GM21423 (cell line): ENCODE results near the gene CD44.

Experiments used
- ATAC-seq: cut with Tn5 transposase; IDR thresholded peaks from one replicate; pipeline ENCODE4 v1.9.1; 2021; ENCODE audit warnings: mild to moderate bottlenecking, moderate library complexity; ENCODE audit not compliant: unreplicated experiment

CD44 gene

GRCh38 chr11:35136311-35136710, 2.7 kb upstream of the CD44 start:
- no peak for ATAC-seq

- no peak for ATAC-seq
Measured at GRCh38 chr11:35138058-35138457, 913 bp upstream of the CD44 start.

DNA sequence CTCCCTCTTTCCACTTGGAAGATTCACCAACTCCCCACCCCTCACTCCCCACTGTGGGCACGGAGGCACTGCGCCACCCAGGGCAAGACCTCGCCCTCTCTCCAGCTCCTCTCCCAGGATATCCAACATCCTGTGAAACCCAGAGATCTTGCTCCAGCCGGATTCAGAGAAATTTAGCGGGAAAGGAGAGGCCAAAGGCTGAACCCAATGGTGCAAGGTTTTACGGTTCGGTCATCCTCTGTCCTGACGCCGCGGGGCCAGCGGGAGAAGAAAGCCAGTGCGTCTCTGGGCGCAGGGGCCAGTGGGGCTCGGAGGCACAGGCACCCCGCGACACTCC, 397 bp upstream of the CD44 start:
- no peak for ATAC-seq

- no peak for ATAC-seq
Measured at GRCh38 chr11:35139722-35140282, 831 bp downstream of the CD44 start.

DNA sequence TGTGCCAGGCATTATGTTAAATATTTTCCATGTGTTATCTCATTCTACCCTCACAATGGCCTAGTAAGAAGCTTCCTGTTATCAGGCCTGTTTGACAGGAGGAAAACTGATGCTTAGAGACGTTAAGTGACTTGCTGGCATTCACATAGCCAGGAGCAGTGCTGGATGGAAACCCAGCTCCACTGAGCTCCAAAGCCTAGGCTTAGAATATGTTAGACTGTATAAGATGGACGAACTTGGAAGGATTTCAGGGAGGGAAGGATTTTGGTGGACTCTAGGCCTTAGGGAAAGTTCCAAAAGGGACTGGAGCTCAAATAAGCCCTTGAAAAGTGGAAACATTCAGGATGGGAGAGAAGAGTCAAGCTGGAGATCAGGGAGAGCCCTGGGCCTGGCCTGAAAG, 2.1 kb downstream of the CD44 start:
- no peak for ATAC-seq

GRCh38 chr11:35141571-35141971, 2.6 kb downstream of the CD44 start:
- ATAC-seq: no peak

DNA sequence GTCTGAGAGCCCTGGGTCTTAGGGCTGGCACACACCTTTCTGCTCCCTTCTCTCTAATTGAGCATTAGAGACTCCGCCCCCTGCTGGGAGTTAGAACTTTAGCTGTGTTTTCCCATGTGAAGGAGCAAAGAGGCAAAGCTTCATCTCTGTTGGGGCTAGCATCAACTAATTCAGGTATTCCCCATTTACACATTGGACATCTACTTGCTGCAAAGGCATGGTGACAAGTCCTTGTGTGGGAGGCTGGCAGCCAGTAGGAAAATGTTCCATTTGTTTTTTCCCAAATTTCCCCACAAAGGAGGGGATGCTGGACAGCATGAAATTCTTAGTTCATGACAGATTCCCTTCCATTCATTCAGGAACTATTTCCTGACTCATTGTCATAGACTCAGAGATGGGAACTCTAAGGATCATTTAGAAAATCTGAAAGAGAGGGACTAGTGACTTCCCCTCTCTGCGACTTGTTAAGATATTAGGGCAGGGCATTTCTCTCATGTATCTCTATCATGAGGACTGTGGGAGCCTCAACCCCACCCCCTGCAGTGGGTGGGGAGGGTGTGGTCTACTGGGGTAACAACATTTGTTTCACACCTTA, 3.6 kb downstream of the CD44 start:
- ATAC-seq: no peak

GRCh38 chr11:35143297-35144135, 4.5 kb downstream of the CD44 start:
- ATAC-seq: no peak

DNA sequence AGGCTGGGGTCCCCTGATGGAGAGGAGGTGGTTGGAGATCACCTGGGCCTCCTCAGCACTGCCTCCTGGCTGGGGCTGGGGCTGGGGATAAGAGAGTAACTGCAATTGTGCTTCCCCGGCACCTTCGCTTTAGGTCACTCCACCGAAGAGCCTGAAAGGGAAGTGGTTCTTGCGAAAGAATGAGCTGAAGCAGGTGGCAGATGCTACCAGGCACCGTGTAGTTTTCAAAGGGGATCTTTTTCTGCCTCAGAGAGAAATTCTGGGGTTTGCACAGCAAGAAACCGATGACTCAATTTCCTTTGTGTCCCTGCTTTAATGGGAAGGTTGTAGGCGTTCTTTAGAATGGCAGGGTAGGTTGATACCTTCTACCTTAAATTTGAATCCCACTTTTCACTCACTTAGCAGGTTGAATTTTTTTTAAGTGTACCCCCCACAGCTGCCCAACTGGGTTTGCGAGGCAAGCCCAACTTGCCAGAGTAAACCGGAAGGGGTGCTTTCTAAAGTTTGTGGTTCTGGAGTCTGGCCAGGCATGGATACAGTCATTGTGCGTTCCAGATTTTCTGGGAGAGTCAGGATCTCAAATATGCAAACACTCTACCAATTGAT, 5.3 kb downstream of the CD44 start:
- ATAC-seq: peak; percentile 47

GRCh38 chr11:35144806-35145205, 5.8 kb downstream of the CD44 start:
- ATAC-seq: no peak

- ATAC-seq: peak; percentile 50
Measured at GRCh38 chr11:35145271-35145670, 6.3 kb downstream of the CD44 start.

- peak; percentile 30 for ATAC-seq
Measured at GRCh38 chr11:35146074-35146521, 7.1 kb downstream of the CD44 start.

DNA sequence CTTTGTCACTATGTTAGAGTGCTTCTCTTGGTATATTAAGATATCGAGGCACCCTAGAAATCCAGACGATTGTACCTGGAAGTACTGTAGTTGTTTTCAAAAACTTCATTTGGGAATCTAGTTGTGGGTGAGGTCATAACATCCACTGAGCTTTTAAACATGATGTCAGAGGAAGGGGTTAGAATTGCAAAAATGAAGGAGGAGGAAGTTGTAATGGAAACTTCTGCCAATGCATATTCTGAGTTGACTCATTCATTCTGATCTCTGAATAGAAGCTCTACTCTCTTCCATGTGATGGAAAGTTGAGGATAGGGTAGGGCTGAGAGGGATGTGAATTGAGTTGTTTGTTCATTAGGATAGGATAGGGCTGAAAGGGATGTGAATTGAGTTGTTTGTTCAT, 7.7 kb downstream of the CD44 start:
- ATAC-seq: no peak

- ATAC-seq: no peak
Measured at GRCh38 chr11:35147235-35147634, 8.3 kb downstream of the CD44 start.

DNA sequence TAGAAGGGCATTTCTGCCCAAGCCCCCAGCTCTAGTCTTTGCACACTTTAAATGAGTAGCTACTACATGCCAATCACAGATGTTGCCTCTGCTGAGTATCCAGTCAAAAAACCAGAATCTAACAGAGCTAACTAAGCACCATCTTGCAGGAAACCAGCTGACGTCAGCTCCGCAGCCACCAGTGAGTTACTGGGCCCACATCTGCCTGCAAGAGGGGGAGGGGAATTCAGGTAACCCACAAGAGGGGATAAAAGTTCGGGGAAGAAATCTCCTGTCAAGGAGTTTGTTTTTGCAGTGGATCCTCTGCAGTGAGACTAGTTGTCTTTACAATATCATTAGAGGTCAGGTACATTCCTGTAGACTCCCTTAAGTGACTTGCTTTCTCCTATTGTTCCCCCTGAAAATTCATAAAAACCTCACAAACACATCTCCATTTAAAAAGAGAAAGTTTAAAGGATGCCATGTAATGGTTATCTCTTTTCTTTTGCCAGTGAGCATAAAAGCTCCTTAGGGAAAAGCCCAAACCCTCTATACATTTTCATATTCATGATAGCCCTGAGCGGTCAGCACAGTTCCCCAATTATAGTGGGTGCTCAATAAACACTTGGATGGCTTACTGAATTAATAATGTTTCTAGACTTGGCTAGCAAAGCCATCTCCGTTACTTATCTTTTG, 9.3 kb downstream of the CD44 start:
- ATAC-seq: no peak

- ATAC-seq: no peak
Measured at GRCh38 chr11:35150454-35150853, 11.5 kb downstream of the CD44 start.

DNA sequence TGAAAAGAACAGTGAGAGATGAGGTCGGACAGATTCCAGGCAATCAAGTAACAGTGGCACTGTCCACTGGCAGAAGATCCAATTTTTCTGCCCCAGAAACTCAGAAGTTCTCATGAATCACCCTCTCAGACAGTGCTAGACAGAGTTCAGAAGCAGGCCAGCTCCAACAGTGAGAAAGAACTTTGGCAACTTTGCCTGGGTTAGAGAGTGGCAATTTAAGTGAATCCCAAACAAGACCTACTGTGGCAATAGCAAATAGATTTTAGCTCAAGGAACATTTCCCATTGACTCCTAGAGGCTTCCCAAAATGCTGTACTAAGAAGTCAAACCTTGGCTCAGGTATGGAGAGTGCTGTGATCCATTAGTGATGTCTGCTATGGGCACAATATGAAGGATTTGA, 12.3 kb downstream of the CD44 start:
- no peak for ATAC-seq

- no peak for ATAC-seq
Measured at GRCh38 chr11:35151683-35152280, 12.8 kb downstream of the CD44 start.

GRCh38 chr11:35152575-35152974, 13.6 kb downstream of the CD44 start:
- ATAC-seq: no peak

- no peak for ATAC-seq
Measured at GRCh38 chr11:35153280-35153679, 14.3 kb downstream of the CD44 start.

GRCh38 chr11:35154952-35155351, 16.0 kb downstream of the CD44 start:
- no peak for ATAC-seq
